ENCODE measurements around the gene E2F1. TPM values are rescaled to one million over a fixed set of nuclear protein-coding genes. Genes with fewer than 3 reads are reported as not detected.
A peak's percentile ranks its signal among the peaks of the same experiment; 100 is the strongest.

E2F1 gene
- polyA plus RNA-seq, 4 donors, result 2.2 to 10.9 (median 4.6) TPM

GRCh38 chr20:33728463-33728862 lies 42.3 kb upstream of the E2F1 start:
- no peak overlapping the region for H3K27ac ChIP-seq (ENCODE audit: low read depth in 1 of 3, low read length in 2 of 3)
- no peaks in the 10 kb centered on the region for H3K27me3 ChIP-seq (ENCODE audit: control insufficient read depth in 3 of 3, insufficient read depth in 3 of 3, low read length in 3 of 3)
- H3K9me3 ChIP-seq (ENCODE audit: control insufficient read depth in 2 of 2, insufficient read depth in 1 of 2, low read depth in 1 of 2, low read length in 1 of 2), result no peaks in the 10 kb centered on the region
- WGBS, 3 donors, result 82 to 93% (median 90%) methylated on average over 2 of the region's 2 CpGs
- H3K4me1 ChIP-seq (ENCODE audit: control insufficient read depth in 3 of 3, insufficient read depth in 2 of 3, low read depth in 1 of 3, low read length in 2 of 3), result peaks cover 0 to 28% (median 3%) of the 10 kb centered on the region in 3 donors
- DNase-seq (no peak), FAIRE-seq (no peak)
- no peaks in the 10 kb centered on the region for H3K36me3 ChIP-seq (ENCODE audit: control insufficient read depth in 3 of 3, insufficient read depth in 2 of 3, low read depth in 1 of 3, low read length in 3 of 3)
- no peak overlapping the region for H3K4me3 ChIP-seq (ENCODE audit: low read depth in 1 of 3, low read length in 3 of 3)

- H3K4me1 ChIP-seq (ENCODE audit: control insufficient read depth in 3 of 3, insufficient read depth in 2 of 3, low read depth in 1 of 3, low read length in 2 of 3), result peaks cover 0 to 24% (median 3%) of the 10 kb centered on the region in 3 donors
- WGBS, 3 donors, result 86 to 90% (median 90%) methylated on average over 3 of the region's 3 CpGs
- no peaks in the 10 kb centered on the region for H3K36me3 ChIP-seq (ENCODE audit: control insufficient read depth in 3 of 3, insufficient read depth in 2 of 3, low read depth in 1 of 3, low read length in 3 of 3)
- FAIRE-seq, result no peak
- DNase-seq, result no peak
- no peak overlapping the region for H3K27ac ChIP-seq (ENCODE audit: low read depth in 1 of 3, low read length in 2 of 3)
- H3K27me3 ChIP-seq (ENCODE audit: control insufficient read depth in 3 of 3, insufficient read depth in 3 of 3, low read length in 3 of 3), result no peaks in the 10 kb centered on the region
- H3K4me3 ChIP-seq (ENCODE audit: low read depth in 1 of 3, low read length in 3 of 3), result no peak overlapping the region
- no peaks in the 10 kb centered on the region for H3K9me3 ChIP-seq (ENCODE audit: control insufficient read depth in 2 of 2, insufficient read depth in 1 of 2, low read depth in 1 of 2, low read length in 1 of 2)
Observed at GRCh38 chr20:33727806-33728205, 41.6 kb upstream of the E2F1 start.

GRCh38 chr20:33727115-33727479 lies 40.9 kb upstream of the E2F1 start:
- 83 to 89% (median 88%) methylated on average over 5 of the region's 5 CpGs for WGBS, 3 donors
- no peak for DNase-seq
- no peak overlapping the region for H3K27ac ChIP-seq (ENCODE audit: low read depth in 1 of 3, low read length in 2 of 3)
- no peaks in the 10 kb centered on the region for H3K9me3 ChIP-seq (ENCODE audit: control insufficient read depth in 2 of 2, insufficient read depth in 1 of 2, low read depth in 1 of 2, low read length in 1 of 2)
- H3K4me3 ChIP-seq (ENCODE audit: low read depth in 1 of 3, low read length in 3 of 3), result no peak overlapping the region
- H3K27me3 ChIP-seq (ENCODE audit: control insufficient read depth in 3 of 3, insufficient read depth in 3 of 3, low read length in 3 of 3), result no peaks in the 10 kb centered on the region
- H3K36me3 ChIP-seq (ENCODE audit: control insufficient read depth in 3 of 3, insufficient read depth in 2 of 3, low read depth in 1 of 3, low read length in 3 of 3), result no peaks in the 10 kb centered on the region
- FAIRE-seq, result no peak
- peaks cover 0 to 20% (median 3%) of the 10 kb centered on the region in 3 donors for H3K4me1 ChIP-seq (ENCODE audit: control insufficient read depth in 3 of 3, insufficient read depth in 2 of 3, low read depth in 1 of 3, low read length in 2 of 3)

- FAIRE-seq (no peak), DNase-seq (no peak)
- Histone ChIP-seq H3K9me3 (ENCODE audit: control insufficient read depth in 2 of 2, insufficient read depth in 1 of 2, low read depth in 1 of 2, low read length in 1 of 2) (no peaks in the 10 kb centered on the region), H3K4me1 (ENCODE audit: control insufficient read depth in 3 of 3, insufficient read depth in 2 of 3, low read depth in 1 of 3, low read length in 2 of 3) (peaks cover 0 to 14% (median 0%) of the 10 kb centered on the region in 3 donors), H3K36me3 (ENCODE audit: control insufficient read depth in 3 of 3, insufficient read depth in 2 of 3, low read depth in 1 of 3, low read length in 3 of 3) (no peaks in the 10 kb centered on the region), H3K27me3 (ENCODE audit: control insufficient read depth in 3 of 3, insufficient read depth in 3 of 3, low read length in 3 of 3) (no peaks in the 10 kb centered on the region), H3K27ac (ENCODE audit: low read depth in 1 of 3, low read length in 2 of 3) (no peak overlapping the region), H3K4me3 (ENCODE audit: low read depth in 1 of 3, low read length in 3 of 3) (no peak overlapping the region)
- 83 to 92% (median 87%) methylated on average over 7 of the region's 7 CpGs for WGBS, 3 donors
Observed at GRCh38 chr20:33725607-33726264, 39.6 kb upstream of the E2F1 start.

- no peaks in the 10 kb centered on the region for H3K36me3 ChIP-seq (ENCODE audit: control insufficient read depth in 3 of 3, insufficient read depth in 2 of 3, low read depth in 1 of 3, low read length in 3 of 3)
- FAIRE-seq (no peak), DNase-seq (peak; percentile 72 to 90)
- H3K27ac ChIP-seq (ENCODE audit: low read depth in 1 of 3, low read length in 2 of 3), result peak overlapping the region in 2 of 3 donors; percentile 34 to 85
- no peaks in the 10 kb centered on the region for H3K9me3 ChIP-seq (ENCODE audit: control insufficient read depth in 2 of 2, insufficient read depth in 1 of 2, low read depth in 1 of 2, low read length in 1 of 2)
- WGBS, 3 donors, result 54 to 77% (median 69%) methylated on average over 14 of the region's 14 CpGs
- peaks cover 0 to 19% (median 0%) of the 10 kb centered on the region in 3 donors for H3K4me1 ChIP-seq (ENCODE audit: control insufficient read depth in 3 of 3, insufficient read depth in 2 of 3, low read depth in 1 of 3, low read length in 2 of 3)
- H3K27me3 ChIP-seq (ENCODE audit: control insufficient read depth in 3 of 3, insufficient read depth in 3 of 3, low read length in 3 of 3), result no peaks in the 10 kb centered on the region
- no peak overlapping the region for H3K4me3 ChIP-seq (ENCODE audit: low read depth in 1 of 3, low read length in 3 of 3)
Observed at GRCh38 chr20:33724439-33725094, 38.4 kb upstream of the E2F1 start.

GRCh38 chr20:33721391-33722140 lies 35.4 kb upstream of the E2F1 start:
- no peaks in the 10 kb centered on the region for H3K36me3 ChIP-seq (ENCODE audit: control insufficient read depth in 3 of 3, insufficient read depth in 2 of 3, low read depth in 1 of 3, low read length in 3 of 3)
- FAIRE-seq, result no peak
- no peaks in the 10 kb centered on the region for H3K9me3 ChIP-seq (ENCODE audit: control insufficient read depth in 2 of 2, insufficient read depth in 1 of 2, low read depth in 1 of 2, low read length in 1 of 2)
- no peak overlapping the region for H3K4me3 ChIP-seq (ENCODE audit: low read depth in 1 of 3, low read length in 3 of 3)
- H3K4me1 ChIP-seq (ENCODE audit: control insufficient read depth in 3 of 3, insufficient read depth in 2 of 3, low read depth in 1 of 3, low read length in 2 of 3), result peaks cover 0 to 25% (median 0%) of the 10 kb centered on the region in 3 donors
- no peak overlapping the region for H3K27ac ChIP-seq (ENCODE audit: low read depth in 1 of 3, low read length in 2 of 3)
- 88 to 96% (median 88%) methylated on average over 11 of the region's 11 CpGs for WGBS, 3 donors
- no peaks in the 10 kb centered on the region for H3K27me3 ChIP-seq (ENCODE audit: control insufficient read depth in 3 of 3, insufficient read depth in 3 of 3, low read length in 3 of 3)
- no peak for DNase-seq

GRCh38 chr20:33719989-33720709 lies 34.0 kb upstream of the E2F1 start, which contains the start of gene PXMP4:
Gene PXMP4 (minus strand): TSS chr20:33720310. CDS start chr20:33720207, 103 bp downstream.
- peak within 1 kb of the TSS; percentile 45 to 84 (median 60) for H3K27ac ChIP-seq (ENCODE audit: low read depth in 1 of 3, low read length in 2 of 3)
- peaks cover 0 to 25% (median 0%) of the 10 kb centered on the region in 3 donors for H3K4me1 ChIP-seq (ENCODE audit: control insufficient read depth in 3 of 3, insufficient read depth in 2 of 3, low read depth in 1 of 3, low read length in 2 of 3)
- no peaks in the 10 kb centered on the region for H3K9me3 ChIP-seq (ENCODE audit: control insufficient read depth in 2 of 2, insufficient read depth in 1 of 2, low read depth in 1 of 2, low read length in 1 of 2)
- H3K36me3 ChIP-seq (ENCODE audit: control insufficient read depth in 3 of 3, insufficient read depth in 2 of 3, low read depth in 1 of 3, low read length in 3 of 3), result peaks cover 0 to 3% (median 0%) of the 10 kb centered on the region in 3 donors
- WGBS, 3 donors, result 1 to 3% (median 2%) methylated on average over 39 to 46 of the region's 46 CpGs
- peak within 1 kb of the TSS; percentile 48 to 86 (median 55) for H3K4me3 ChIP-seq (ENCODE audit: low read depth in 1 of 3, low read length in 3 of 3)
- FAIRE-seq, result peak; percentile 44
- H3K27me3 ChIP-seq (ENCODE audit: control insufficient read depth in 3 of 3, insufficient read depth in 3 of 3, low read length in 3 of 3), result no peaks in the 10 kb centered on the region
- DNase-seq, result peak; percentile 96 to 99
